Left renal cortex interstitium (tissue), 4 donors: ENCODE results near the gene LAMB1. TPM values are rescaled to one million over a fixed set of nuclear protein-coding genes. Genes with fewer than 3 reads are reported as not detected.
"Not testable (repeated sequence)": the region's sequence is repeated elsewhere in the genome, so short reads cannot be mapped to it uniquely, and the experiment has no call there.

Source experiments
- DNase-seq, 4 donors: peaks; one replicate each; pipeline ENCODE4 v3.0.0-alpha.2; 2013; ENCODE audit warnings: low read depth in 4 of 4, low spot score in 2 of 4, missing footprints in 1 of 4
- polyA plus RNA-seq, 4 donors: library from polyadenylated mRNA; unstranded; fragments of 120-200 nt; gene quantifications; one replicate each; pipeline ENCODE4 v1.2.1, GENCODE V29; 2013; ENCODE audit not compliant: insufficient read length in 4 of 4

The LAMB1 gene
- polyA plus RNA-seq, 4 donors, result 522 to 887 (median 667) TPM

DNA sequence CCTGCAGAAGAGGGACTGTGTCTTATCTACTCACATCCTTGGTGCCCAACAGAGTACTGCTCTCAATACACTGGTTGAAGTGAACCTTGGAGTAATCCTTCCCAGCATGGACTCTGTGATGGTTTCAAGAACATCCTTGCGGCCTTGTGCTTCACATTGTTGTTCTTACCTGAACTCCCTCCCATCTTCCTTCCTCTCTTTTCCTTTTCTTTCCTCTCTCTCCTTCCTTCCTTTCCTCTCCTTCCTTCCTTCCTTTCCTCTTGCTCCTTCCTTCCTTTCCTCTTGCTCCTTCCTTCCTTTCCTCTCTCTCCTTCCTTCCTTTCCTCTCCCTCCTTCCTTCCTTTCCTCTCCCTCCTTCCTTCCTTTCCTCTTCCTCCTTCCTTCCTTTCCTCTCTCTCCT lies 26.3 kb downstream of the LAMB1 start:
- no peak for DNase-seq

GRCh38 chr7:107975394-107976013 lies 27.5 kb downstream of the LAMB1 start:
- DNase-seq, result no peak

DNA sequence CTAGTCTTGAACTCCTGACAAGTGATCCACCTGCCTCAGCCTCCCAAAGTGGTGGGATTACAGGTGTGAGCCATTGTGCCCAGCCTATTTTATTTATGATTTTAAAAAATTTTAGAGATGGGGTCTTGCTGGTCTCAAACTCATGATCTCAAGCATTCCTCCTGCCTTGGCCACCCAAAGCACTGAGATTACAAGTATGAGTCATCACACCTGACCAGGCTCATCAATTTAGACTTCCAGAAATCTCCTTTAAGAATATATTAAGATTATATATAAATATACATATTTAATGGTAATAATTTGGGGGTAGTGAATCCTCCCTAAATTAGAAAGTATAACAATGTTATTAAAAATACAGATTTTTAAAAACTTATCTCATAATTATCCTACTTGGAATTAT lies 29.1 kb downstream of the LAMB1 start:
- no peak for DNase-seq

DNA sequence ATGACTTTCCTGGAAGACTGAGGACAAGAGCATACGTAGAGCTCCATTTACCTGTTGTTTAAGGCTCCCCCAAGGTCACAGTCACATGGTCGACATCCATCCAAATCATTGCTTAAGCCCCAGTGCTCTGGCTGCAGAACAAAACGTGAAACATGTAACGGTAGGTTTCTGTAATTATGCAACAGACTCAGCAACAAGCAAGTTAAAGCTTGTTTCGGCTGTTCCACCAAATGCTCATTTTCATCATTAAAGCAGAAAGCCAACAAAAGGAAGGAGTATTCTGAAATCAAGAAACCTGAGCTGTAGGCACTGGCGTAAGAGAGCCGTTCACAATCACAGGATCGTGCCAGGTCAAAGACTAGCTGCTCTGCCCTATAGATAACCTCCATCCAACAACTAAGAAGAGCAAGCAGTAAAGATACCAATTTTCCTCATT lies 30.0 kb downstream of the LAMB1 start:
- DNase-seq, result no peak

GRCh38 chr7:107972075-107972482 lies 30.9 kb downstream of the LAMB1 start:
- no peak for DNase-seq

DNA sequence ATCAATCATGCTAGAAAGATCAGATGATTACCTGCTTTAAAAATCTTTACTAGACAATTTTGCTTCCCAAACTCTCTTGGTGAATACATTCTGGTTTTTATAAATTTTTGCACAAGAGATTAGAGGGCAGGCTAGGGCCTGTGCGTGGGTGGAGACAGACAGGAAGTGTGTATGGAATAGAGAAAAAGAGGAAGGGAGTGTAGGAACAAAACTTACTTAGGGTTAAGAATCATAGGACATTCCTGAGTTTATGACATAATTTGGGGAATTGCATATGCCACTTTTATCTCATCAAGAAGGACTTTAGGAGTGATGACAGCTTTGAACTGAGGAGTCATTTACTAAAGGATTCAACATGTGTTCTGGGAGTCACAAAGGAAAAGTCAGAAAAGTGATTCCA lies 31.3 kb downstream of the LAMB1 start:
- DNase-seq, result no peak

DNA sequence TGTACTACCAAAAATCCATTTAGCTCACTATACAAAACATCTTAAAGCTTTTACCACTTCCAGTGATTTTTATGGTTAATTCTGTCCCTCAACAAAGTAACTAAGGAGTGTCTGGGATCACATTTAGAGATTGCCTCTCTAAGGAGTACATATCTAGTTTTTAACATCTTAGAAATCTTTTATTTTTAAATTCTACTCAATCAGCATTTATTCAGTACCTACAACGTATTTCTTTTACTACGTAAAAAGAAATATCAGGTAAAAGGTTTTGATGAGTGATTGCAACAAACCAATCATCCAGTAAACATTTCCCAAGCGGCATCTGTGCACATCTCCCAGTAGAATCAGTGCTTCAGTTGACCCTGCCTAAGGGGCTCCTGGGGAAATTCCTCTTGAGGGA lies 31.9 kb downstream of the LAMB1 start:
- DNase-seq, result no peak

- DNase-seq, result no peak
Observed at GRCh38 chr7:107969856-107970255, 33.1 kb downstream of the LAMB1 start.

DNA sequence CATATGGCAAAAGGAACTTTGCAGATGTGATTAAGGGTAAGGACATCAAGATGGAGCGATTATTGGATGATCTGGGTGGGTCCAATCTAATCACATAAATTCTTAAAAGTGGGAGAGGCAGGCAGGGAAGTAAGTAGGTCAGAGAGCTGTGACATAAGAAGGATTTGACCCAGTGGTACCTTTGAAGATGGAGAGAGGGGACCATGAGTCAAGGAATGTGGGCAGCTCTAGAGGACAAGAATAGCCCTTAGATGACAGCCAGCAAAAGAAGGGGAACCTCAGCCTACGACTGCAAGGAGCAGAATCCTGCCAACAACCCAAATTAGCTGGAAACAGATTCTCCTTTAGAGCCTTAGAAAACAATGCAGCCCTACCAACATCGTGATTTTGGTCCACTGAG lies 34.5 kb downstream of the LAMB1 start:
- no peak for DNase-seq

DNA sequence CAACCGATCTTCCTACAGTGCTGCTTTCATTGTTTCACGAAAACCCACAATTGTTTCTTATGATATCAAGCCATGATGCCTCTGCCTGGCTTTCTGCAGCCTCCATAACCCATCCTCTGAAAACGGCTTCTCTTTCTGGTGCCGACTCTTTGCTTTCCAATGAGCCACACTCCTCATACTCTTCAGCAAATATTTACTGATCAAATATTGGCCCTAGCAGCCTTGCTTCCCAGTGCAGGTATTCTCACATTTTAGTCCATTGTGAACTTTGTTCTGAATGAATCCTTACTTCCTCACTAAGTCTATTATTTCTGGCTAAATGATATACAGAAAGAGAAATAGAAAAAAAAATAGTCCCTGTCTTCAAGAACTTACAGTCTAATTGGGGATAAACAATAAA lies 35.5 kb downstream of the LAMB1 start:
- DNase-seq, result no peak

DNA sequence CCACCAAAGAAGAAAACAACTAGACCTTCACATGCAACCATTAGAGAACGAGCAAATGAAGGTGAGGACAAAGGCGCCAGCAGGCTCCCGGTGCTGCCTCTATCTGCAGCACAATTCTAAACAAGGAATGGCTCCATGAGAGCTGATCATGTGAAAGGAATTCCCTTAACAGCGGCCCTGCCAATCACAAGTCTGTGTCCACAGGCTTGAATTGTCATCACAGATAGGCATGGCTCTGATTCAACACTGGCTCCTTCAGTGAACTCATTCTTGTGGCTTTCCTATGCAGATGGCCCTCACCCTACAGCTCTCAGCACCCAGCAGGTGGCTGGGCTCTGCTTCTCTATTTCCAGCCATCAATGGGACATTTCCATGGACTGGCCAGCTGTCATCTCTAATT lies 36.2 kb downstream of the LAMB1 start:
- DNase-seq, result no peak

DNA sequence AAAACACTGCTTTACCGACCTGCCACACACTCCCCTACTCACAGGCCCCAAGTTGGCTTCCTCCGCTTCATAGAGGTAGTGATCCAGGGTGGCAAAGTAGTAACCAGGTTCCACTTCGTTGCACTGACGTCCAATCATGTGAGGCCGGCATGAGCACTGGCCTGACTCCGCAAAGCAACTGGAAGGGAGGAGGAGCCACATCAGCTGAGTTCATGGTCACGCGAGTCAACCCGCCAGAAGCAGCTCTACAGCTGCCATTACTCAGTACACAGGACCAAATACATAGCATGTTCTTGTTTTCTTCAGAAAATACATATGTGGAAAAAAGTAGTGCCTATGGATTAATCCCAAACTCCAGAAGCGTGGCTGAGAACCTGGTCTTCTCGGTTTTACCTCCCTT lies 38.5 kb downstream of the LAMB1 start:
- no peak for DNase-seq

DNA sequence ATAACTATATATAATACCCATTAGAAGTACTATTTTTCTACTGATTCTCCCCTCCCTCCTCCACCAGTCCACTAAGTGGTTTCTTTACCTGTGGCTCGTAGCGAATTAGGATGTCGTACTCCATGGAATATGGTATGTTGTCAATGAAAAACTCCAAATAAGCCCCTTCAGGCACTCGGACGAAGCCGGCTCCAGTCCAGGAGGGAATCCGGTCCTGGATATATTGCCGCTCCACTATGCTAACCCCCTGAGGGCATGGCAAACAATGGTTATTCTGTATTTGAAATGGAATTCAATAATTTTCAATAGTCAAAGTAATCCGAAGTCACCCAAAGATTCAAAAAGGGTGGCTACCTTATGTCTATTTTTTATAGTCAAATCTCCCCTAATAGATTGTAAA lies 40.1 kb downstream of the LAMB1 start:
- no peak for DNase-seq

GRCh38 chr7:107961405-107961804 lies 41.6 kb downstream of the LAMB1 start:
- no peak for DNase-seq

DNA sequence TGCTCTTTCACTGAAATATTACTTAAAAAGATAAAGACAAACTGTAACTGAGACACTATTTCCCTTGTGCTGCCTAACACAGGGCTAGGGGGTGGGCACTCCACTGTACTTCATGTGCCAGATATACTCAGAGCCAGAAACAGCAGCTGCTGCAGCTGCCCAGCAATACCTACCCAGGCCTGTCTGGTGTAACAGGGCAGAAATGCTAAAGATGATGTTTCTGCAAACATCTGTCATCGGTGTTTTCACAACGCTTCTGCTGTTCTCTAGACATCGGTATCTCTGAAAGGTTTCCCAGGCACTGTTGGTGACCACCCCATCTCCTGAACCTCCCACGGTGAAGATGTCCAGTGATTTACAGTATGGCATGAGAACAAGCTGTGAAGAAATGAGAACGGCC lies 42.7 kb downstream of the LAMB1 start:
- DNase-seq, result no peak

- DNase-seq, result no peak
Observed at GRCh38 chr7:107959527-107959898, 43.4 kb downstream of the LAMB1 start.

DNA sequence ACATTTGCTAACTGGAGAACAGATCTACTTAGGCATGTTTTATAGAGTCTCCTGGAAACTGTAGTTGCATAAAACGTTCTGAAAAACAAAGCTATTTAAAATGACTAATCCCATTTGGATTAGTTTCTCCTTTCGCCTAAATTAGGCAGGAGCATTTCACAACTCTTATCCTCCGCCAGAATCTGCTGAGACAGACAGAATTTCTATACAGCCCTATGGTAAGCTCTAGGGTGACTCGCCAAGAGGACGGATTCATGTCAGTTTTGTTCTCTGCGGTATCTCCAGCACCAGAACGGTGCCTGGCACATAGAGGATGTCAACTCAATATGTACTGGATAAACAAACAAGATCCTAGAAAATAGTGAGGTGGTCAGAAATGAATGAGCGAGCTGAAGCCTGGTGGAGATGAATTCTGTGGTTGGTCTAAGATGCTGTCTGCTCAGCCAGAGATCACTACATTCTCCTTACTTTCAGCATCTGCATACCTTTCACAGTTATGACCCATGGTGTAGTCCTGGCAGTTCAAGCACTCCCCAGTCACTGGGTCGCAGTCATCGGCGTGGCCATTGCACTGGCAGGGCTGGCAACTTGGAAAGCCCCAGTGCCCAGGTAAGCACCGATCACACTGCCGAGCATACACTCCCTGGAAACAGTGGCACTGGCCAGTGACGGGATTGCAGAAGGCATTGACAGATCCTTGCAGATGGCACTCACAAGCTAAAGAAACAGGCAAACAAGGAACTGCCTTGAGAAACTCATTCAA lies 44.0 kb downstream of the LAMB1 start:
- DNase-seq, result no peak

GRCh38 chr7:107957436-107957835 lies 45.5 kb downstream of the LAMB1 start:
- no peak for DNase-seq

- DNase-seq, result not testable (repeated sequence)
Observed at GRCh38 chr7:107956950-107957349, 46.0 kb downstream of the LAMB1 start.

GRCh38 chr7:107955394-107955793 lies 47.6 kb downstream of the LAMB1 start:
- DNase-seq, result no peak

GRCh38 chr7:107953924-107954303 lies 49.0 kb downstream of the LAMB1 start:
- no peak for DNase-seq

GRCh38 chr7:107953265-107953923 lies 49.6 kb downstream of the LAMB1 start:
- no peak for DNase-seq
